K562 (cell line): ENCODE data around the gene TRIM65. TPM values are rescaled to one million over a fixed set of nuclear protein-coding genes. Genes with fewer than 3 reads are reported as not detected.

Experiments
- ATAC-seq: fragments of 200-7000 bp; cut with Tn5 transposase; 3 replicates; pipeline ENCODE4 v1.9.1; 2020; ENCODE audit warnings: moderate library complexity
- BruUV-seq: library from RNA; stranded (reverse); fragments of 400-500 nt; replicated peaks from 2 replicates; lab custom pipeline; 2021; lab: Mats Ljungman, UMichigan
- CTCF ChIA-PET: fragments of 300-600 bp; formaldehyde crosslinking; extraction: SDS; loops from one replicate; lab custom pipeline; 2021; ENCODE audit warnings: low intra/inter-chr PET ratio; lab: Yijun Ruan, JAX
- POLR2A ChIA-PET: fragments of 300-600, 350-650 bp; sonication (Branson Sonifier 250); formaldehyde crosslinking; extraction: SDS; loops from one replicate; lab custom pipeline; 2021; ENCODE audit warnings: antibody characterized with exemption, inconsistent platforms; lab: Yijun Ruan, JAX
- DNase-seq, 4 experiments: peaks; one replicate each; pipeline versions ENCODE4 v3.0.0 to v3.0.0-alpha.2; 2011 to 2018; ENCODE audit warnings: low spot score in 3 of 4, mixed read lengths in 3 of 4; ENCODE audit errors: extremely low read depth in 1 of 4
- FAIRE-seq: peaks from 2 replicates; lab custom pipeline; 2011; peaks lifted over from hg19 to GRCh38; lab: Jason Lieb, UNC
- H2AFZ ChIP-seq: 2 replicates; pipeline ENCODE4 v1.6.0; 2011; ENCODE audit warnings: low read depth, low read length, control low read depth, inconsistent platforms
- H3K27ac ChIP-seq: fragments of 200-600 bp; 3 replicates; pipeline ENCODE4 v1.8.0; 2011; ENCODE audit warnings: low read depth, mild to moderate bottlenecking, control low read depth, inconsistent platforms, low read length, moderate library complexity, mixed read lengths; ENCODE audit errors: extremely low read depth
- H3K27me3 ChIP-seq, 2 experiments: fragments of 300-600 bp in 1 of 2; 2 replicates in 1 of 2; 3 replicates in 1 of 2; pipeline versions ENCODE4 v1.6.0 to v1.8.0; 2011; ENCODE audit warnings: inconsistent platforms in 2 of 2, low read length in 2 of 2, mild to moderate bottlenecking in 1 of 2, mixed read lengths in 1 of 2, moderate library complexity in 1 of 2; ENCODE audit not compliant: control insufficient read depth in 2 of 2, insufficient read depth in 2 of 2
- H3K36me3 ChIP-seq: fragments of 300-600 bp; 3 replicates; pipeline ENCODE4 v1.8.0; 2011; ENCODE audit warnings: mild to moderate bottlenecking, low read length, inconsistent platforms; ENCODE audit not compliant: control insufficient read depth, insufficient read depth
- H3K4me1 ChIP-seq, 2 experiments: fragments of 200-600 bp in 1 of 2; replicated peaks in 1 of 2; 2 replicates in 1 of 2; 3 replicates in 1 of 2; pipeline versions ENCODE4 v1.5.1 to v1.8.0; 2011; ENCODE audit warnings: inconsistent platforms in 2 of 2, low read length in 2 of 2, mild to moderate bottlenecking in 1 of 2, mixed read lengths in 1 of 2, moderate library complexity in 1 of 2; ENCODE audit not compliant: control insufficient read depth in 2 of 2, insufficient read depth in 2 of 2
- H3K4me2 ChIP-seq: 2 replicates; pipeline ENCODE4 v1.6.1; 2011; ENCODE audit warnings: low read length, control low read depth, inconsistent platforms, mixed read lengths; ENCODE audit not compliant: insufficient read depth
- H3K4me3 ChIP-seq: fragments of 200-600 bp; sonication (generic), shearing (Covaris generic); 2 replicates; pipeline ENCODE4 v1.5.1; 2016; ENCODE audit warnings: control low read depth, inconsistent platforms
- H3K79me2 ChIP-seq: fragments of 200-600 bp; 3 replicates; pipeline ENCODE4 v1.8.0; 2011; ENCODE audit warnings: low read length, inconsistent platforms; ENCODE audit not compliant: control insufficient read depth, insufficient read depth
- H3K9ac ChIP-seq, 2 experiments: 2 replicates each; pipeline versions ENCODE4 v1.6.0 to v1.6.1; 2011; ENCODE audit warnings: low read depth in 2 of 2, low read length in 2 of 2, control low read depth in 1 of 2, inconsistent platforms in 1 of 2, mild to moderate bottlenecking in 1 of 2, mixed read lengths in 1 of 2; ENCODE audit not compliant: insufficient read depth in 1 of 2
- H3K9me1 ChIP-seq: one replicate; pipeline ENCODE4 v1.6.0; 2011; ENCODE audit warnings: inconsistent platforms, mild to moderate bottlenecking, low read length, moderate library complexity; ENCODE audit not compliant: control insufficient read depth, insufficient read depth
- H3K9me3 ChIP-seq: replicated peaks from 2 replicates; pipeline ENCODE4 v1.5.1; 2011; ENCODE audit warnings: low read depth, low read length, inconsistent platforms; ENCODE audit not compliant: control insufficient read depth, insufficient read depth
- H4K20me1 ChIP-seq: replicated peaks from 2 replicates; pipeline ENCODE4 v1.6.1; 2011; ENCODE audit warnings: low read length, inconsistent platforms, mixed read lengths; ENCODE audit not compliant: control insufficient read depth, insufficient read depth
- C11orf30 ChIP-seq: fragments of 450-650 bp; IDR thresholded peaks from 2 replicates; pipeline ENCODE4 v1.6.1; 2016; ENCODE audit warnings: low read depth, mild to moderate bottlenecking
- E4F1 ChIP-seq: fragments of 250-450 bp; sonication (Bioruptor Pico); IDR thresholded peaks from 2 replicates; pipeline ENCODE4 v1.5.0; 2021; ENCODE audit warnings: mild to moderate bottlenecking, borderline replicate concordance
- FOS ChIP-seq: IDR thresholded peaks from 3 replicates; pipeline ENCODE4 v1.6.1; 2011; ENCODE audit not compliant: insufficient read length; ENCODE audit errors: extremely low read depth
- MAFG ChIP-seq: fragments of 450-650 bp; conservative IDR thresholded peaks from 2 replicates; pipeline ENCODE4 v1.6.1; 2016; ENCODE audit warnings: missing genetic modification characterization, missing compliant biosample characterization
- NCOA6 ChIP-seq: fragments of 450-650 bp; IDR thresholded peaks from 2 replicates; pipeline ENCODE4 v1.6.1; 2017; ENCODE audit warnings: mild to moderate bottlenecking
- NELFE ChIP-seq: IDR thresholded peaks from 2 replicates; pipeline ENCODE4 v1.6.1; 2011; ENCODE audit warnings: mild to moderate bottlenecking; ENCODE audit not compliant: insufficient read depth, insufficient read length
- NFE2 ChIP-seq: IDR thresholded peaks from 2 replicates; pipeline ENCODE4 v1.6.1; 2014; ENCODE audit warnings: antibody characterized with exemption, low read depth
- PRMT5 ChIP-seq: sonication (generic); formaldehyde crosslinking; IDR thresholded peaks from 2 replicates; pipeline ENCODE4 v1.5.0; 2020; ENCODE audit warnings: missing genetic modification reagents
- SAP30 ChIP-seq: fragments of 200-600 bp; sonication (generic); IDR thresholded peaks from 2 replicates; pipeline ENCODE4 v1.6.1; 2012; ENCODE audit warnings: borderline replicate concordance, low read depth, mild to moderate bottlenecking, moderate library complexity, low read length, control low read depth, inconsistent platforms; ENCODE audit not compliant: insufficient read depth, poor library complexity, severe bottlenecking
- ZNF436 ChIP-seq: fragments of 250-450, 450-650 bp; sonication (Bioruptor Pico); formaldehyde crosslinking; IDR thresholded peaks from 2 replicates; pipeline ENCODE4 v1.7.0; 2020; ENCODE audit warnings: mild to moderate bottlenecking
- WGBS: fragments of 100-300 bp; shearing (Covaris generic); methylation state at CpG from one replicate; pipeline ENCODE4 v1.1.6; 2016; ENCODE audit warnings: low coverage, mixed read lengths; ENCODE audit not compliant: insufficient coverage; ENCODE audit errors: missing lambda C conversion rate; 5-methylcytosine and 5-hydroxymethylcytosine counted together
- in situ Hi-C: fragments of 300-500 bp; cut with MboI; formaldehyde crosslinking; loops from 4 replicates; pipeline ENCODE4 v1.15.0; 2018; ENCODE audit warnings: inconsistent platforms, mixed read lengths
- intact Hi-C: fragments of 100-400 bp; cut with micrococcal nuclease; formaldehyde crosslinking; loops from 2 replicates; pipeline ENCODE4 v1.14.2; 2022
- polyA plus RNA-seq, 8 experiments: library from polyadenylated mRNA; depleted of rRNA in 4 of 8; stranded (reverse) in 5 of 8; unstranded in 3 of 8; fragments of >200 nt; fragmentation: Nextera tagmentation in 2 of 8; fragmentation: Illumina TruSeq in 1 of 8; extraction: Ambion mirVana in 2 of 8; extraction: Trizol in 1 of 8; gene quantifications; 2 replicates each; pipeline versions ENCODE4 v1.2.1 to v1.2.3, GENCODE V29; 2011 to 2014; ENCODE audit warnings: inconsistent platforms in 1 of 8, missing spikeins in 1 of 8
- total RNA-seq, 7 experiments: library from RNA; depleted of rRNA in 6 of 7; stranded (reverse); fragments of >200 nt in 6 of 7; fragmentation: Illumina TruSeq in 2 of 7; extraction: Trizol in 2 of 7; gene quantifications; 2 replicates each; pipeline versions ENCODE4 v1.2.1 to v1.2.3, GENCODE V29; 2011 to 2021; ENCODE audit warnings: low replicate concordance in 1 of 7
- TF ChIP-seq, protein P1 (sequence below), 2 experiments: fragments of 450-650 bp in 1 of 2; sonication (generic) in 1 of 2; formaldehyde crosslinking in 1 of 2; IDR thresholded peaks in 1 of 2; conservative IDR thresholded peaks in 1 of 2; 2 replicates each; pipeline versions ENCODE4 v1.6.1 to v1.8.1; 2016 to 2023; ENCODE audit warnings: mild to moderate bottlenecking in 2 of 2, moderate library complexity in 2 of 2, inconsistent platforms in 1 of 2, missing genetic modification reagents in 1 of 2

The TRIM65 gene
- total and polyA plus RNA-seq, 9 of the 15 experiments (the other 6 are each of a cell fraction or from before 2014, with no cell fraction given), result 2.8 to 45.7 (median 22.9) TPM

DNA sequence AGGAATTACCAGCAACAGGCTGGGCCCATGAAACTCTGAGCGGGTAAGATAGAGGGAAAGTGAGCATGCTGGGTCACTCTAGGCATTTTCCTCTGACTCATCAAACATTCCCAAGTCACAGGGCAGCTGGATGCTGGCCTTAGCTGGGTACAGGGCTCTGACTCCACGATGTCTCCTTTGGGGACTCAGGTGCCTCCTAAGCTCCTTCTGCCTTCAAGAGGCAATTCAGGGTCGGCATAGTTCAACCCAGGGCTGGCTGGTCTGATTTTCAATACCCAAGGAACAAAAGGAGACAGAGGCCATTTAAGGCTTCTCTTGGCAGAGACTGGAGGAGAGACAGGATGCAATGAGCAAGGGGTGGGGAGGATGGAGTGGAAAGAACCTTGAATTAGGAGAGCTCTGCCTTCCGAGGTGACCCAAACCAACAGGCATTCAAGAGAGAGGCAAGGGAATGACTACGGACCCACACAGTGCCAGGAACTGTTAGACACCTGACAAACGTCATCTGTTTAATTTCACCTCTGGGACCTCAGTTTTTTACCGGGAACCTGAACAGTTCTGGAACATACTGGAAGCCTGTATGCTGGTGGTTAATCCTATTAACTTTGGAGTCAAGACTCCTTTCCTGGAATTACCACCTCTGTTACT, 42.5 kb downstream of the TRIM65 start:
- H2AFZ ChIP-seq, result no peak overlapping the region
- peak overlapping the region; percentile 88 for H3K4me3 ChIP-seq
- H3K9me3 ChIP-seq, result no peaks in the 10 kb centered on the region
- ChIA-PET POLR2A (interaction anchor here (0.9 to 8.2 kb wide), 8 partner anchors 9 to 90 kb away, joined by 3 to 109 read pairs (median 4); partner anchors contain the start of genes GALK1 and UNC13D), CTCF (interaction anchor here (2.6 kb wide), 1 partner anchor 42 kb away, joined by 16 read pairs; the partner anchor contains the start of gene TRIM65)
- peaks cover 34% of the 10 kb centered on the region for H3K79me2 ChIP-seq
- H3K27ac ChIP-seq, result peak overlapping the region; percentile 84
- FAIRE-seq, result no peak
- peak overlapping the region; percentile 87 for H3K4me2 ChIP-seq
- peaks cover 22% of the 10 kb centered on the region; the same call in 2 of the 3 replicates for H3K36me3 ChIP-seq
- peak overlapping the region; percentile 77 to 83 for H3K9ac ChIP-seq
- peaks cover 31 to 36% of the 10 kb centered on the region in 2 experiments for H3K4me1 ChIP-seq
- in situ Hi-C loops, result no loop called here
- H3K9me1 ChIP-seq, result no peaks in the 10 kb centered on the region
- H4K20me1 ChIP-seq, result no peaks in the 10 kb centered on the region
- BruUV-seq, result TSS peak; percentile 81
- ATAC-seq, result no peak
- peak in 1 of 4 experiments; percentile 12 for DNase-seq
- H3K27me3 ChIP-seq, result no peaks in the 10 kb centered on the region
- 2% methylated on average over 6 of the region's 7 CpGs for whole genome bisulfite sequencing
- intact Hi-C loops, result loop anchor here (2.0 kb wide), 1 partner anchor 43 kb away; the partner anchor contains the start of gene TRIM65
- TF ChIP-seq NCOA6 (no peak), FOS (no peak), SAP30 (no peak), NFE2 (peak; percentile 32; the same call in 1 of the 2 replicates), MAFG (0 out of 2 replicates have a peak, but pooled peaks have one; percentile 23), PRMT5 (CRISPR knock-in tag) (no peak), E4F1 (no peak), NELFE (no peak), C11orf30 (peak; percentile 74), ZNF436 (CRISPR knock-in tag) (no peak)
- TF ChIP-seq, protein P1, sequence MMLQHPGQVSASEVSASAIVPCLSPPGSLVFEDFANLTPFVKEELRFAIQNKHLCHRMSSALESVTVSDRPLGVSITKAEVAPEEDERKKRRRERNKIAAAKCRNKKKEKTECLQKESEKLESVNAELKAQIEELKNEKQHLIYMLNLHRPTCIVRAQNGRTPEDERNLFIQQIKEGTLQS (IDR thresholded peaks at IDR 0.05), result peak; percentile 66
- TF ChIP-seq, protein P1 (CRISPR knock-in tag; conservative IDR thresholded peaks at IDR 0.05), result no peak
